Esophagus squamous epithelium (tissue), 5 donors: ENCODE results near the gene FAM118A. TPM values are rescaled to one million over a fixed set of nuclear protein-coding genes. Genes with fewer than 3 reads are reported as not detected.
A peak's percentile ranks its signal among the peaks of the same experiment; 100 is the strongest.

Source experiments
- DNase-seq: peaks from one replicate; lab custom pipeline; 2025; lab: John Stamatoyannopoulos, UW
- H3K27ac ChIP-seq, 4 donors: fragments of 200-600 bp; sonication (generic); one replicate each; pipeline ENCODE4 v1.5.1; 2016 to 2019; ENCODE audit warnings: mild to moderate bottlenecking in 1 of 4
- H3K27me3 ChIP-seq, 4 donors: fragments of 200-600 bp; sonication (generic); 1 replicate in 3 of 4; 2 replicates in 1 of 4; pipeline versions ENCODE4 v1.5.1 to v1.6.0; 2017 to 2021; ENCODE audit warnings: antibody characterized with exemption in 1 of 4
- H3K36me3 ChIP-seq, 3 donors: fragments of 200-600 bp; sonication (generic); one replicate each; pipeline ENCODE4 v1.5.1; 2016 to 2019
- H3K4me1 ChIP-seq, 3 donors: fragments of 200-600 bp; sonication (generic); one replicate each; pipeline ENCODE4 v1.5.1; 2017 to 2019
- H3K4me3 ChIP-seq, 4 donors: fragments of 200-600 bp; sonication (generic); 1 replicate in 3 of 4; 2 replicates in 1 of 4; pipeline ENCODE4 v1.5.1; 2016 to 2019; ENCODE audit warnings: mild to moderate bottlenecking in 2 of 4, moderate library complexity in 1 of 4
- H3K9me3 ChIP-seq, 3 donors: fragments of 200-600 bp; sonication (generic); one replicate each; pipeline ENCODE4 v1.5.1; 2016 to 2019
- CTCF ChIP-seq, 6 experiments: fragments of 450-650 bp in 4 of 6; fragments of 200-600 bp in 2 of 6; sonication (generic) in 2 of 6; IDR thresholded peaks; one replicate each; pipeline ENCODE4 v1.5.1; 2016 to 2019; ENCODE audit warnings: antibody characterized with exemption in 6 of 6, mild to moderate bottlenecking in 4 of 6, moderate library complexity in 4 of 6
- POLR2A ChIP-seq, 4 donors: fragments of 450-650 bp; IDR thresholded peaks; one replicate each; pipeline ENCODE4 v1.6.1; 2017; ENCODE audit warnings: antibody characterized with exemption in 4 of 4, mild to moderate bottlenecking in 4 of 4, moderate library complexity in 3 of 4
- WGBS, 2 donors: methylation state at CpG; one replicate each; pipeline ENCODE4 v1.1.5; 2018; 5-methylcytosine and 5-hydroxymethylcytosine counted together
- intact Hi-C: fragments of 100-400 bp; cut with DNase I; formaldehyde crosslinking; loops from one replicate; pipeline ENCODE4 v1.15.0; 2022
- total RNA-seq, 4 donors: library from RNA; depleted of rRNA; stranded (reverse); fragments of >200 nt; gene quantifications; one replicate each; pipeline ENCODE4 v1.1.0, GENCODE V29; 2016
- donor health status: DM: yes; HTN: yes; CAD: no.

FAM118A gene
- total RNA-seq, 4 donors from 2014 or later = 12.5 to 95.4 (median 18.8) TPM

DNA sequence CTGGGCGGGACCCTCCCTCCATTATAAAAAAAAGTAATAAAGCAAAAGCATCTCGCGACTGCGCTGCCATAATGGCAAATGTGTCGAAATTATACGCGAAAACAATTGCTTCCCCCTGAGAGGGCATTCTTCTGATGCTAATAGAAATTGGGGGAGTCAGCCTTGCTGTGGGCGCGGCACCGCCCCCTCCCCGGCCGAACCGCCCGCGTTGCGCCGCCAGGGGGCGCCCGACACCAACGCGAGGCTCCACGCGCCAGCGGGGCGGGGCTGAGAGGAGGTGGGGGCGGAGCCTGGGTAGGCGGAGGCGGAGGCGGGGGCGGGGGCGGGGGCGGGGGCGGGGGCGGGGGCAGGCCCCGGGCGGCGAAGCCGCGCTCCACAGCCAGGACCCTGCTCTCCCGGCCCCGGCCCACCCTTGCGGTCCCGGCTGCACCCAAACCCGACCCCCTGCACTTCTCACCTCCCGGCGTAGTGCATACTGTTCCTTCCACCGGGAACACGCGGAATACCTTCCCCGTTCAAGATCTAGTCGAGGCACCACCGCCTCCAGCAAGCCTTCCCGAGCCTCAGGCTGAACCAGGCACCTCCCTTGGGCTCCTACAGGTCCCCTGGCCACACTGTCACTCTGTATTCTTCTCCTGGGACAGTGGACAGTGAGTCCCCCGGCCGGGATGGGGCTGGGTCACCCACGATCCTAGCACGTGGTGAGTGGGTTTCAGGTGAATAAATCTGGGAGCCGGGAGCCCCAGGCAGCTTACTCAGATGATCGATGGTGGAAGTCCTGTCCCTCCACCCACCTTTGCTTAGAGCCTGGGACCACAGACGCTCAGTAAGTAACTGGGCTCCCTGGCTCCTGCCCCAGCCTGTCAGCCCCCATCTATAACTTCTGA is 40.5 kb upstream of the FAM118A start:
- intact Hi-C loops = no loop called here
- Histone ChIP-seq H3K36me3 (no peaks in the 10 kb centered on the region), H3K27ac (peak overlapping the region; percentile 35 to 84 (median 70)), H3K4me1 (peaks cover 11 to 53% (median 20%) of the 10 kb centered on the region in 3 donors), H3K27me3 (no peaks in the 10 kb centered on the region), H3K9me3 (no peaks in the 10 kb centered on the region), H3K4me3 (peak overlapping the region; percentile 38 to 64 (median 58))
- WGBS, 2 donors = 2 to 10% methylated on average over 4 to 29 of the region's 60 CpGs
- no peak for DNase-seq
- TF ChIP-seq POLR2A (IDR thresholded peaks at IDR 0.05) (no peak), CTCF (IDR thresholded peaks at IDR 0.05) (peak; percentile 70 to 99 (median 96))

- no peak for TF ChIP-seq POLR2A (IDR thresholded peaks at IDR 0.05)
- no peak for TF ChIP-seq CTCF (IDR thresholded peaks at IDR 0.05)
- peak overlapping the region in 2 of 4 donors; percentile 33 to 84 for H3K27ac ChIP-seq
- H3K4me3 ChIP-seq = no peak overlapping the region
- intact Hi-C loops = loop anchor here (5.0 kb wide), 1 partner anchor 162 kb away; no protein-coding TSS in a partner anchor
- no peak for DNase-seq
- peaks cover 11 to 51% (median 19%) of the 10 kb centered on the region in 3 donors for H3K4me1 ChIP-seq
- 80 to 83% methylated on average over 8 to 15 of the region's 16 CpGs for WGBS, 2 donors
- H3K9me3 ChIP-seq = no peaks in the 10 kb centered on the region
- no peaks in the 10 kb centered on the region for H3K36me3 ChIP-seq
- no peaks in the 10 kb centered on the region for H3K27me3 ChIP-seq
These were observed 39.4 kb upstream of the FAM118A start for GRCh38 chr22:45270095-45271020.

GRCh38 chr22:45271667-45272201 is 38.0 kb upstream of the FAM118A start:
- Histone ChIP-seq H3K27me3 (no peaks in the 10 kb centered on the region), H3K4me1 (peaks cover 11 to 51% (median 19%) of the 10 kb centered on the region in 3 donors), H3K4me3 (no peak overlapping the region), H3K27ac (peak overlapping the region; percentile 44 to 85 (median 76)), H3K9me3 (no peaks in the 10 kb centered on the region), H3K36me3 (no peaks in the 10 kb centered on the region)
- no peak for DNase-seq
- TF ChIP-seq CTCF (IDR thresholded peaks at IDR 0.05) (no peak), POLR2A (IDR thresholded peaks at IDR 0.05) (peak in 1 of 4 donors; percentile 9)
- intact Hi-C loops = loop anchor here (5.0 kb wide), 1 partner anchor 161 kb away; no protein-coding TSS in a partner anchor
- WGBS, 2 donors = 21 to 49% methylated on average over 6 to 13 of the region's 13 CpGs

DNA sequence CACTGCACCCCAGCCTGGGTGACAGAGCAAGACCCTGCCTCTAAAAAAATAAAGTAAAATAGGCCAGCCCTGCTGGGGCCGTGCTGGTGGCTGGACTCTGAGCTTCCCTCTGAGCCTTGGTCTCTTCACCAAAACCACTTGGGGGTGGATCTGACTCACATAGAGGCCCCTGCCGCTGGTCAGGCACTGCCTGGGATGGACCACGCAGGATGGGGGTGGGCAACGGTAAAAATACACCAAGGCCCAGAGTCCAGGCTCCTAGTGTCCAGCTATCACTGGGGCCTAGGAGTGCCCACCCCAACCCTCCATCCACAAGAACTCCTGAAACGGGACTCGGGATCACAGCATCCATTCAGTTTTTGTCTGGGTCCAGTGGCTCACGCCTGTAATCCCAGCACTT is 37.2 kb upstream of the FAM118A start:
- intact Hi-C loops = loop anchor here (5.0 kb wide), 1 partner anchor 160 kb away; no protein-coding TSS in a partner anchor
- Histone ChIP-seq H3K4me3 (no peak overlapping the region), H3K4me1 (peaks cover 11 to 51% (median 19%) of the 10 kb centered on the region in 3 donors), H3K9me3 (no peaks in the 10 kb centered on the region), H3K36me3 (no peaks in the 10 kb centered on the region), H3K27me3 (no peaks in the 10 kb centered on the region), H3K27ac (peak overlapping the region; percentile 44 to 85 (median 76))
- TF ChIP-seq CTCF (IDR thresholded peaks at IDR 0.05) (no peak), POLR2A (IDR thresholded peaks at IDR 0.05) (no peak)
- DNase-seq = no peak
- WGBS, 2 donors = 78 to 83% methylated on average over 1 to 4 of the region's 7 CpGs
